Activated CD4-positive, alpha-beta memory T cell treated with anti-CD3 and anti-CD28 coated beads for 36 hours (primary cell): ENCODE measurements around the gene ZNF695. TPM values are rescaled to one million over a fixed set of nuclear protein-coding genes. Genes with fewer than 3 reads are reported as not detected.

Source experiments
- CTCF ChIA-PET: fragments of 350-600 bp; sonication (Branson Sonifier 250); formaldehyde crosslinking; loops from one replicate; lab custom pipeline; 2021; ENCODE audit warnings: antibody characterized with exemption, inconsistent platforms; lab: Charles Lee
- POLR2A ChIA-PET: fragments of 350-600 bp; sonication (Branson Sonifier 250); formaldehyde crosslinking; loops from one replicate; lab custom pipeline; 2021; ENCODE audit warnings: antibody characterized with exemption; lab: Charles Lee
- DNase-seq: peaks from one replicate; pipeline ENCODE4 v3.0.0-alpha.2; 2020
- H3K27ac Mint-ChIP-seq: one replicate; pipeline ENCODE4 v1.8.0; 2021; ENCODE audit warnings: mixed read lengths
- H3K27me3 Mint-ChIP-seq: one replicate; pipeline ENCODE4 v1.8.0; 2021; ENCODE audit warnings: mixed read lengths
- H3K36me3 Mint-ChIP-seq: one replicate; pipeline ENCODE4 v1.8.0; 2021; ENCODE audit warnings: mixed read lengths
- H3K4me1 Mint-ChIP-seq: one replicate; pipeline ENCODE4 v1.8.0; 2021; ENCODE audit warnings: low read depth, mixed read lengths
- H3K4me3 Mint-ChIP-seq: one replicate; pipeline ENCODE4 v1.8.0; 2021; ENCODE audit warnings: mild to moderate bottlenecking, mixed read lengths
- H3K9me3 Mint-ChIP-seq: one replicate; pipeline ENCODE4 v1.8.0; 2021; ENCODE audit warnings: mixed read lengths
- intact Hi-C: fragments of 100-400 bp; cut with micrococcal nuclease; formaldehyde crosslinking; loops from one replicate; pipeline ENCODE4 v1.15.1; 2023
- total RNA-seq, 2 experiments: library from RNA; stranded (reverse); gene quantifications; one replicate each; pipeline ENCODE4 v1.2.3, GENCODE V29; 2021

The ZNF695 gene
- total RNA-seq, 2 experiments from 2014 or later = 0.74 to 0.99 TPM

DNA sequence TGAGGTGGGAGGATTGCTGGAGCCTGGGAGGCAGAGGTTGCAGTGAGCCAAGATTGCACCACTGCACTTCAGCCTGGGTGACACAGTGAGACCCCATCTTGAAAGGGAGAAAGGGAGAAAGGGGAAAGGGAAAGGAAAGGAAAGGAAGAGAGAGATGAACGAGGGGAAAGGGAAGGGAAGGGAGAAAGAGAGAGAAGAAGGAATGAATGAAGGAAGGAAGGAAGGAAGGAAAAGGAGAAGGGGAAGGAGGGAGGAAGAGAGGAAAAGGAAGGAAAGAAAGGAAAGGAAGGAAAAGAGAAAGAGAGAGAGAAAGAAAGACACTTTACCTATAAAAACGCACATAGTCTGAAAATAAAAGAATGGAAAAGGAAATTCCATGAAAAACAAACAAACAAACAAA lies 18.0 kb downstream of the ZNF695 start:
- Mint-ChIP-seq H3K4me1 (no peaks in the 10 kb centered on the region), H3K27me3 (peaks cover 4% of the 10 kb centered on the region), H3K4me3 (no peak overlapping the region), H3K36me3 (peaks cover 31% of the 10 kb centered on the region), H3K9me3 (peaks cover 85% of the 10 kb centered on the region), H3K27ac (no peak overlapping the region)
- CTCF ChIA-PET = no interaction called here
- POLR2A ChIA-PET = no interaction called here
- intact Hi-C loops = no loop called here
- DNase-seq = no peak

DNA sequence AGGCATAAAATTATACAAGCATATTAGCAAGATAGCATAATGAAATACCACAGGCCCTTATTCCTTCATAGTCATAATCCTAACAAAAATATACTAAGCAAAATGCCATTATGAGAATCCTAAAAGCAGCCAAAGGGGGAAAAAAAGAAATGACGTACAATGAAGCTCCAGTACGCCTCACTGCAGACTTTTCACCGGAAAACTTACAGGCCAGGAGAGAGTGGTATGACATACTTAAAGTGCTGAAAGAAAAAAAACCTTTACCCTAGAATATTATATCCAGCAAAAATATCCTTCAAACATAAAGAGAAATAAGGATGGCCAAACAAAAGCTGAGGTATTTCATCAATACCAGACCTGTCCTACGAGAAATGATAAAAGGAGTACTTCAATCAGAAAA lies 19.5 kb downstream of the ZNF695 start:
- peaks cover 4% of the 10 kb centered on the region for H3K27me3 Mint-ChIP-seq
- CTCF ChIA-PET = no interaction called here
- intact Hi-C loops = no loop called here
- H3K36me3 Mint-ChIP-seq = peaks cover 34% of the 10 kb centered on the region
- DNase-seq = no peak
- H3K4me3 Mint-ChIP-seq = no peak overlapping the region
- H3K27ac Mint-ChIP-seq = no peak overlapping the region
- H3K9me3 Mint-ChIP-seq = peaks cover 90% of the 10 kb centered on the region
- POLR2A ChIA-PET = no interaction called here
- no peaks in the 10 kb centered on the region for H3K4me1 Mint-ChIP-seq

DNA sequence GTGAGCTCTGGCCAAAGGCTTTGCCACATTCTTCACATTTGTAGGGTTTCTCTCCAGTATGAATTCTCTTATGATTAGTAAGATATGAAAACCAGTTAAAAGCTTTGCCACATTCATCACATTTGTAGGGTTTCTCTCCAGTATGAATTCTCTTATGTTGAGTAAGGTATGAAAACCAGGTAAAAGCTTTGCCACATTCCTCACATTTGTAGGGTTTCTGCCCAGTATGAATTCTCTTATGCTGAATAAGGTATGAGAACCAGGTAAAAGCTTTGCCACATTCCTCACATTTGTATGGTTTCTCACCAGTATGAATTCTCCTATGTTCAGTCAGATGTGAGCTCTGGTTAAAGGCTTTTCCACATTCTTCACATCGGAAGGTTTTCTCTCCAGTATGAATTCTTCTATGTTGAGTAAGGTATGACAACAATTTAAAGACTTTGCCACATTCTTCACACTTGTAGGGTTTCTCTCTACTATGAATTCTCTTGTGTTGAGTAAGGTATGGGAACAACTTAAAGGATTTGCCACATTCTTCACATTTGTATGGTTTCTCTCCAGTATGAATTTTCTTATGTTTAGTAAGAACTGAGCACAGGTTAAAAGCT lies 20.7 kb downstream of the ZNF695 start:
- DNase-seq = no peak
- POLR2A ChIA-PET = no interaction called here
- H3K4me3 Mint-ChIP-seq = no peak overlapping the region
- no peaks in the 10 kb centered on the region for H3K4me1 Mint-ChIP-seq
- CTCF ChIA-PET = interaction anchor here (0.6 kb wide), 1 partner anchor 26 kb away, joined by 3 read pairs; no protein-coding TSS in a partner anchor
- peaks cover 4% of the 10 kb centered on the region for H3K27me3 Mint-ChIP-seq
- H3K9me3 Mint-ChIP-seq = peaks cover 88% of the 10 kb centered on the region
- intact Hi-C loops = no loop called here
- H3K27ac Mint-ChIP-seq = no peak overlapping the region
- H3K36me3 Mint-ChIP-seq = peaks cover 36% of the 10 kb centered on the region

DNA sequence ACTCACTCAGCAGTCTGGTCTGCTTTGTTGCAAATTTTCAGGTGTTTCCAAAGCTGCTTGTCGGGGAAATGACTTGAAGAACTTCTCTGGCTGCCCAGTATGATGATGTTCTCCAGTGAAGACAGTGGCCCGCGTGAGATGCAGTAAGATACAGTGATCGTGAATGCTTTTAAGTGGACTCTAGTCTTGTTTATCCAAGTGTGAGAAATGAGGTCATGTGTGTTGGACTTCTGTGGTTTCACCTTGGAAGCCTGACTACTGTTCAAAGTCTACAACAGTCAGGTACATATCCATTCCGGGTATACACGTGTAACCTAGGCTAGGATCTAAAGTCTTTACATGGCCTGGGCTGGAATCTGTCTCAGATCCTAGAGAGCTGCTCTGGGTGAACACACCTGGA lies 29.1 kb downstream of the ZNF695 start:
- Mint-ChIP-seq H3K4me1 (no peaks in the 10 kb centered on the region), H3K36me3 (peaks cover 8% of the 10 kb centered on the region), H3K9me3 (peaks cover 44% of the 10 kb centered on the region), H3K27ac (no peak overlapping the region), H3K27me3 (peaks cover 3% of the 10 kb centered on the region), H3K4me3 (no peak overlapping the region)
- intact Hi-C loops = no loop called here
- ChIA-PET POLR2A (no interaction called here), CTCF (no interaction called here)
- no peak for DNase-seq

DNA sequence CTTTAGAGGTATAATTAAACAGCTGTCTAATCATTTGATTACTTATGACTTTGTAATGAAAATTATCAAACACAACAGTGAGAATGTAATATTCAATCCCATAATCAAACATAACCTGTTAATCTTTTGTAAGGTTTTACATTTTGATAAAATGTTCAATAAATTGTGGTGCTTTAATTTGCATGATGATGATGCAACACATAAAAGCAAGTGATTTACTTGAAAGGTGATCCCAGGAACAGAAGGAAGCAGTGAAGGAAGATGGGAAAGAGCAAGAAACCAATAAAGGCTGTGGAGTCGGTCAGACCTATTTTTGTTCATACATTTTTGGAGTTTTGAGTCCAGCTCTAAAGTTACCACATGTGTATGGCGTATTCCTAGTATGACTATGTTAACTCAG lies 29.6 kb downstream of the ZNF695 start:
- ChIA-PET CTCF (interaction anchor here (0.9 kb wide), 1 partner anchor 12 kb away, joined by 3 read pairs; no protein-coding TSS in a partner anchor), POLR2A (no interaction called here)
- no peak overlapping the region for H3K27ac Mint-ChIP-seq
- no peak overlapping the region for H3K4me3 Mint-ChIP-seq
- no peak for DNase-seq
- no peaks in the 10 kb centered on the region for H3K4me1 Mint-ChIP-seq
- intact Hi-C loops = no loop called here
- peaks cover 8% of the 10 kb centered on the region for H3K36me3 Mint-ChIP-seq
- H3K9me3 Mint-ChIP-seq = peaks cover 39% of the 10 kb centered on the region
- peaks cover 3% of the 10 kb centered on the region for H3K27me3 Mint-ChIP-seq

DNA sequence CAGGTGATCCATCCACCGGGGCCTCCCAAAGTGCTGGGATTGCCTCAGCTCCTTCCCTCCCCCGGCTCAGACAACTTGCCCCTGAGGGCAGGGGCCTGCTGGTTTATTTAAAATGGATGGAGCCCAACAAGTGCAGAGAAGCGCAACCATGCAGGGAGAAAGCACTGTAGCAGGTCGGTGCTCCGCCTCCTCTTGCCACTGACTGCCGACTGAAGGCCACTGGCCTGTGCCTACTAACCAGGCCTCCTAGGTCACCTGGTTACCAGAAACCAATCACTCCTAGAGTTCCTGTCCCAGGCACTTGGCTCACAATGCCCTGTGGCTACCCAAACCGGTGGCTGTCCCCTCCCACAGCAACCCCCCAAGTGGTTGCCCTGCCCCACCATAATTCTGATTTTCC lies 35.9 kb downstream of the ZNF695 start:
- intact Hi-C loops = loop anchor here (1.0 to 2.0 kb wide), 2 partner anchors 65 to 283 kb away; no protein-coding TSS in a partner anchor
- Mint-ChIP-seq H3K4me3 (no peak overlapping the region), H3K27ac (no peak overlapping the region), H3K27me3 (peaks cover 3% of the 10 kb centered on the region), H3K9me3 (peaks cover 30% of the 10 kb centered on the region), H3K36me3 (peaks cover 9% of the 10 kb centered on the region), H3K4me1 (no peaks in the 10 kb centered on the region)
- POLR2A ChIA-PET = no interaction called here
- DNase-seq = no peak
- CTCF ChIA-PET = interaction anchor here (0.6 to 2.8 kb wide), 7 partner anchors 12 to 64 kb away, joined by 3 to 15 read pairs (median 4); no protein-coding TSS in a partner anchor

DNA sequence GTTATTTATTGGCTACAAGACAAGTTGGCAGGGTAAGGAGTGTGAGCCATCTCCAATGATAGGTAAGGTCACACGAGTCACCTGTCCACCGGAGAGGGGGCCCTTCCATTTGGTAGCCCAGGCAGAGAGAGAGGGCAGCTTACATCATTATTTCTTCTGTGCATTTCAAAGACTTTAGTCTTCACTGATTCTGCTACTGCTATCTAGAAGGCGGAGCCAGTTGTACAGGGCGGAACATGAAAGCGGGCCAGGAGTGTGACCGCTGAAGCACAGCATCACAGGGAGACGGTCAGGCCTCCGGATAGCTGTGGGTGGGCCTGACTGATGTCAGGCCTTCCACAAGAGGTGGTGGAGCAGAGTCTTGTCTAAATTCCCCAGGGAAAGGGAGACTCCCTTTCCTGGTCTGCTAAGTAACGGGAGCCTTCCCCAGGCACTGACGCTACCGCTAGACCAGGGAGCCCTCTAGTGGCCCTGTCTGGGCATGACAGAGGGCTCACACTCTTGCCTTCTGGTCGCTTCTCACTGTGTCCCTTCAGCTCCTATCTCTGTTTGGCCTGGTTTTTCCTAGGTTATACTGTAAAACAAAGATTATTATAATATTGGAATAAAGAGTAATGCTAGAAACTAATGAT lies 36.7 kb downstream of the ZNF695 start:
- POLR2A ChIA-PET = no interaction called here
- no peaks in the 10 kb centered on the region for H3K4me1 Mint-ChIP-seq
- H3K27ac Mint-ChIP-seq = no peak overlapping the region
- no peak overlapping the region for H3K4me3 Mint-ChIP-seq
- DNase-seq = peak; percentile 57
- H3K9me3 Mint-ChIP-seq = peaks cover 31% of the 10 kb centered on the region
- H3K36me3 Mint-ChIP-seq = peaks cover 12% of the 10 kb centered on the region
- peaks cover 2% of the 10 kb centered on the region for H3K27me3 Mint-ChIP-seq
- intact Hi-C loops = loop anchor here (1.0 to 2.0 kb wide), 2 partner anchors 64 to 282 kb away; no protein-coding TSS in a partner anchor
- CTCF ChIA-PET = interaction anchor here (0.6 to 2.8 kb wide), 8 partner anchors 11 to 80 kb away, joined by 3 to 15 read pairs (median 4); no protein-coding TSS in a partner anchor

DNA sequence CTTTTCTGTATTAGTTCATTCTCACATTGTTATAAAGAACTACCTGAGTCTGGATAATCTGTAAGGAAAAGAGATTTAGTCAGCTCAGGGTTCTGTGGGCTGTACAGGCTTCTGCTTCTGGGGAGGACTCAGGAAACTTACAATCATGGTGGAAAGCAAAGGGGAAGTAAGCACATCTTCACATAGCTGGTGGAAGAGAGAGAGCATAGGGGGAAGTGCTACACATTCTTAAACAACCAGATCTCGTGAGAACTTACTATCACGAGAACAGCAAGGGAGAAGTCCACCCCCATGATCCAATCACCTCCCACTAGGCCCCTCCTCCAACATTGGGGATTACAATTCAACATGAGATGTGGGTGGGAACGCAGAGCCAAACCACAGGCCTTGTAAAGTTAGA lies 38.2 kb downstream of the ZNF695 start:
- H3K9me3 Mint-ChIP-seq = peaks cover 32% of the 10 kb centered on the region
- no peak overlapping the region for H3K4me3 Mint-ChIP-seq
- no peaks in the 10 kb centered on the region for H3K4me1 Mint-ChIP-seq
- peaks cover 2% of the 10 kb centered on the region for H3K27me3 Mint-ChIP-seq
- ChIA-PET CTCF (interaction anchor here (2.8 kb wide), 1 partner anchor 9 kb away, joined by 15 read pairs; no protein-coding TSS in a partner anchor), POLR2A (no interaction called here)
- DNase-seq = no peak
- H3K27ac Mint-ChIP-seq = no peak overlapping the region
- intact Hi-C loops = loop anchor here (2.0 kb wide), 1 partner anchor 281 kb away; no protein-coding TSS in a partner anchor
- peaks cover 12% of the 10 kb centered on the region for H3K36me3 Mint-ChIP-seq

DNA sequence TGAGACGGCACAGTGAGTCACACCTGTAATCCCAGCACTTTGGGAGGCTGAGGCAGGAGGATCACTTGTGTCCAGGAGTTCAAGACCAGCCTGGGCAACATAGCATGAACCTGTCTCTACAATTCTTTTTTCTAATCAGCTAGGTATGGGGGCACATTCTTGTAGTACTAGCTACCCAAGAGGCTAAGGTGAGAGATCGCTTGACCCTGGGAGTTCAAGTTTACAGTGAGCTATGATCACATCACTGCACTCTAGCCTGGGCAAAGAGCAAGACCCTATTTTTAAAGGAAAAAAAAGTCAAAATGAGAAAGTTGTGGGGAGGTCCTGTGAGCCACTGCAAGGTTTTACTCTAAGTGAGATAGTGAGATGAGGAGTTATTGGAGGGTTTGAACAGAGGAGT lies 41.4 kb downstream of the ZNF695 start:
- Mint-ChIP-seq H3K27me3 (peaks cover 2% of the 10 kb centered on the region), H3K4me1 (no peaks in the 10 kb centered on the region), H3K36me3 (peaks cover 12% of the 10 kb centered on the region), H3K27ac (no peak overlapping the region), H3K4me3 (no peak overlapping the region), H3K9me3 (peaks cover 32% of the 10 kb centered on the region)
- ChIA-PET CTCF (interaction anchor here (0.7 to 0.9 kb wide), 2 partner anchors 12 to 1734 kb away, joined by 3 read pairs; no protein-coding TSS in a partner anchor), POLR2A (no interaction called here)
- no peak for DNase-seq
- intact Hi-C loops = no loop called here

DNA sequence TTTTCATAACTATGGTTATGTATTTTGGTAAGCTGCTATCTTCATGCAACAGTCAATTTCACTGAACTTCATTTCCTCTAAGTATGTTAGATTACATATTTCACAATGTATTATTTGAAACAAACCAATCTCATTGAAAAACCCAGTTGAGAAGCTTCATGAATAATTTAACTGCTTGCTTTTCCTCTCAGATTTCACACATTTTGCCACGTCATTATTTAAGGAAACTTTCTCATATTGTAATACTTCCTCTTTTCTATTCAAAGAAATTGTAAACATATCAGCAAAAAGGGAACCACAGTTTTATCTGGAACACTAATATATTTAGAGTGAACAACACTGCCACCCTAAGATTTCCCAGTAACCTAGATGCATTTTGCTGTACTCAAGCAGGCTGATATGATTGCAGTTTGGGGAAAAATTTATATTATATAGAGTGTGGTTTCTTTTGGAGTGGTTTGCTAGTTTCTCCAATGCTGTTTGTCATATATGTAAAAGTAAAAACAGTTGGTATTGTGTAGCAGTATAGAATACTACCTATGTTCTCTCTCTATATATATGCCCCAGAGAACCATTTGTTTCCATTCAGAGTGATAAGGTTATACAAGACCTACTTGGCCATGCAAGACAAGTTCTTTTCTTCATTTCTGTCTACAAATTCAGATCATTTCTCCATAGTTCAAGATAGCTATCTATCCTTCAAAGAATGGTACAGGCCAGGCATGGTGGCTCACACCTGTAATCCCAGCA lies 47.7 kb downstream of the ZNF695 start:
- peaks cover 7% of the 10 kb centered on the region for H3K27me3 Mint-ChIP-seq
- no peak overlapping the region for H3K27ac Mint-ChIP-seq
- no peaks in the 10 kb centered on the region for H3K36me3 Mint-ChIP-seq
- no peak for DNase-seq
- peaks cover 6% of the 10 kb centered on the region for H3K4me1 Mint-ChIP-seq
- POLR2A ChIA-PET = no interaction called here
- no peak overlapping the region for H3K4me3 Mint-ChIP-seq
- no peaks in the 10 kb centered on the region for H3K9me3 Mint-ChIP-seq
- CTCF ChIA-PET = interaction anchor here (2.5 kb wide), 1 partner anchor 10 kb away, joined by 15 read pairs; no protein-coding TSS in a partner anchor
- intact Hi-C loops = no loop called here

DNA sequence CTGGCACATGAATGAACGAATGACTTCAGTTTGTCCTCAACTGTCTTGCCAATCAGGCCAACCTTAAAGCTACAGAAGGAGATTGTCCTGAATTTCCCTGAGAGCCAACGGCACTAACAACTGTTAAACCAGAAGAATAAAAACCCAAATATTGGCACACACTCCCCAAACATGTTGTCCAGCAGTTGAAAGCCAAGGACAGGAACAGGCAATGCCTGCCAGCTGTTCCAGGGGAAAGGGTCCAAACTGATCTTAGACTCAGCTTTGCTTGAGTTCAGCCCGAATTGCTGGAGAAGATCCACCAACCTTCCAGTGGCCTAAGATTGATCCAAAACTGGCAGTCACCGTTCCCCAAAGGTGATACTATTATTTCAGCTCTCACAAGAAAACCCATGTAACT lies 53.7 kb downstream of the ZNF695 start:
- Mint-ChIP-seq H3K36me3 (no peaks in the 10 kb centered on the region), H3K9me3 (no peaks in the 10 kb centered on the region), H3K27me3 (no peaks in the 10 kb centered on the region), H3K4me3 (no peak overlapping the region), H3K4me1 (no peaks in the 10 kb centered on the region), H3K27ac (no peak overlapping the region)
- ChIA-PET CTCF (interaction anchor here (1.5 kb wide), 1 partner anchor 17 kb away, joined by 4 read pairs; no protein-coding TSS in a partner anchor), POLR2A (no interaction called here)
- DNase-seq = no peak
- intact Hi-C loops = no loop called here

DNA sequence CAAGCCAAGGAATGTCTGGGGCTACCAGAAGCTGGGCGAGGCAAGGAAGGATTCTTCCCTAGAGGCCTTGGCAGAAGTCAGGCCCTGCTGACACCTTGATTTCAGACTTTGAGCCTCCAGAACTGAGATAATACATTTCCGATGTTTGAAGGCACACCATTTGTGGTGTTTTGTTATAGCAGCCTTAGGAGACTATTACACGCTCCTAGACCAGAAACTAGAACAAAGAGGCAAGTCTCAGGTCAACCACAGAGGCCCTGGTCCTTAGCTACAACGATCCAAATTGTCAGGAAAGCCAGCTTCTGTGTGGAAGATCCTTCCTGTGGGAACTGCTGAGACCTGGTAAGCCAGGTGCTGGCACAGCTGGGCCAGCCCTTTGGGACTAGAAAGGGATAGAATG lies 56.4 kb downstream of the ZNF695 start:
- H3K9me3 Mint-ChIP-seq = no peaks in the 10 kb centered on the region
- H3K27me3 Mint-ChIP-seq = no peaks in the 10 kb centered on the region
- H3K27ac Mint-ChIP-seq = no peak overlapping the region
- H3K4me3 Mint-ChIP-seq = no peak overlapping the region
- no peaks in the 10 kb centered on the region for H3K4me1 Mint-ChIP-seq
- intact Hi-C loops = no loop called here
- no peak for DNase-seq
- ChIA-PET POLR2A (interaction anchor here (0.5 to 1.4 kb wide), 2 partner anchors 10 to 223 kb away, joined by 3 read pairs; no protein-coding TSS in a partner anchor), CTCF (interaction anchor here (0.6 to 1.2 kb wide), 2 partner anchors 20 to 32 kb away, joined by 3 read pairs; no protein-coding TSS in a partner anchor)
- no peaks in the 10 kb centered on the region for H3K36me3 Mint-ChIP-seq
